SK-N-MC (cell line): ENCODE results near the gene CCL3.
"Not testable (repeated sequence)": the region's sequence is repeated elsewhere in the genome, so short reads cannot be mapped to it uniquely, and the experiment has no call there.

Experiments
- EZH2 ChIP-seq: fragments of 200-600 bp; sonication (generic); IDR thresholded peaks from one replicate; pipeline ENCODE4 v1.6.1; 2017; ENCODE audit warnings: antibody characterized with exemption
- FOXP2 ChIP-seq: optimal IDR thresholded peaks from 2 replicates; pipeline ENCODE3; 2011; ENCODE audit warnings: mild to moderate bottlenecking, moderate library complexity; ENCODE audit not compliant: insufficient read depth; ENCODE audit errors: extremely low read length, control extremely low read depth
- POLR2AphosphoS5 ChIP-seq: IDR thresholded peaks from 2 replicates; pipeline ENCODE4 v1.6.1; 2012; ENCODE audit warnings: mild to moderate bottlenecking, low read depth, low read length, borderline replicate concordance

DNA sequence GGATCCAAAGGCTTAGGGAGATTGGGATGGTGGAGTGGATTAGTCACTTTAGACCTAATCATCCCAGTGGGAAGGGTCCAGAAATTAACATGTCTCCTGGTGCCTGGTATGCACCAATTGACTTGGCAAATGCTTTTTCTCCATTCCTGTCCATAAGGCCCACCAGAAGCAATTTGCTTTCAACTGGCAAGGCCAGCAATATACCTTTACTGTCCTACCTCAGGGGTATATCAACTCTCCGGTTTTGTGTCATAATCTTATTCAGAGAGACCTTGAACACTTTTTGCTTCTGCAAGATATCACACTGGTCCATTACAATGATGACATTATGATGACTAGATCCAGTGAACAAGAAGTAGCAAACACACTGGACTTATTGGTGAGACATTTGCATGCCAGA, 23.2 kb upstream of the CCL3 start:
- TF ChIP-seq POLR2AphosphoS5, EZH2, FOXP2: not testable (repeated sequence)
